MM.1S (cell line): Measurements from ENCODE around the gene FAM186B.
A peak's percentile ranks its signal among the peaks of the same experiment; 100 is the strongest.

Experiments used
- DNase-seq: peaks from one replicate; pipeline ENCODE4 v3.0.0-alpha.2; 2015
- H2AFZ ChIP-seq: fragments of 300-600 bp; sonication (generic); 2 replicates; pipeline ENCODE4 v1.6.0; 2016; ENCODE audit warnings: antibody characterized with exemption, low read length
- H3F3A ChIP-seq: fragments of 300-600 bp; sonication (generic); 2 replicates; pipeline ENCODE4 v1.6.1; 2016; ENCODE audit warnings: mild to moderate bottlenecking, antibody characterized with exemption, low read length, moderate library complexity, mixed read lengths; ENCODE audit not compliant: insufficient read depth
- H3K27ac ChIP-seq: fragments of 300-600 bp; sonication (generic); 2 replicates; pipeline ENCODE4 v1.5.1; 2016; ENCODE audit warnings: mild to moderate bottlenecking, low read length
- H3K27me3 ChIP-seq: fragments of 300-600 bp; sonication (generic); replicated peaks from 2 replicates; pipeline ENCODE4 v1.6.0; 2016; ENCODE audit warnings: low read length; ENCODE audit not compliant: insufficient read depth
- H3K36me3 ChIP-seq: fragments of 300-600 bp; sonication (generic); replicated peaks from 2 replicates; pipeline ENCODE4 v1.6.1; 2016; ENCODE audit warnings: mild to moderate bottlenecking, low read length, mixed read lengths; ENCODE audit not compliant: insufficient read depth
- H3K4me1 ChIP-seq: fragments of 300-600 bp; sonication (generic); 2 replicates; pipeline ENCODE4 v1.6.1; 2016; ENCODE audit warnings: low read length, mixed read lengths
- H3K4me2 ChIP-seq: fragments of 300-600 bp; sonication (generic); 2 replicates; pipeline ENCODE4 v1.6.0; 2016; ENCODE audit warnings: low read depth, low read length
- H3K4me3 ChIP-seq: fragments of 300-600 bp; sonication (generic); 2 replicates; pipeline ENCODE4 v1.5.1; 2016; ENCODE audit warnings: low read length, mixed read lengths
- H3K79me2 ChIP-seq: fragments of 300-600 bp; sonication (generic); 2 replicates; pipeline ENCODE4 v1.6.1; 2016; ENCODE audit warnings: mixed run types, low read length, mixed read lengths
- H3K9ac ChIP-seq: fragments of 300-600 bp; sonication (generic); 2 replicates; pipeline ENCODE4 v1.6.1; 2016; ENCODE audit warnings: low read length, mixed read lengths
- H3K9me2 ChIP-seq: fragments of 300-600 bp; sonication (generic); replicated peaks from 2 replicates; pipeline ENCODE4 v1.6.1; 2016; ENCODE audit warnings: mild to moderate bottlenecking, low read length, mixed read lengths; ENCODE audit not compliant: insufficient read depth
- H3K9me3 ChIP-seq: fragments of 300-600 bp; sonication (generic); replicated peaks from 2 replicates; pipeline ENCODE4 v1.6.1; 2016; ENCODE audit warnings: mild to moderate bottlenecking, low read length, mixed read lengths; ENCODE audit not compliant: insufficient read depth
- H4K20me1 ChIP-seq: fragments of 300-600 bp; sonication (generic); 2 replicates; pipeline ENCODE4 v1.6.1; 2016; ENCODE audit warnings: mild to moderate bottlenecking, low read length, moderate library complexity, mixed read lengths; ENCODE audit not compliant: insufficient read depth
- EZH2 ChIP-seq: fragments of 300-600 bp; sonication (generic); optimal IDR thresholded peaks from 2 replicates; pipeline ENCODE3; 2017; ENCODE audit warnings: low read depth, mild to moderate bottlenecking, antibody characterized with exemption, low read length, mixed read lengths
- EZH2phosphoT487 ChIP-seq: fragments of 300-600 bp; sonication (generic); IDR thresholded peaks from 2 replicates; pipeline ENCODE4 v1.6.1; 2018; ENCODE audit warnings: antibody characterized with exemption, low read length
- TF ChIP-seq, protein P1 (sequence below): fragments of 300-600 bp; sonication (generic); IDR thresholded peaks from 2 replicates; pipeline ENCODE4 v1.5.1; 2016; ENCODE audit warnings: antibody characterized with exemption, low read length, mixed read lengths

Gene FAM186B

DNA sequence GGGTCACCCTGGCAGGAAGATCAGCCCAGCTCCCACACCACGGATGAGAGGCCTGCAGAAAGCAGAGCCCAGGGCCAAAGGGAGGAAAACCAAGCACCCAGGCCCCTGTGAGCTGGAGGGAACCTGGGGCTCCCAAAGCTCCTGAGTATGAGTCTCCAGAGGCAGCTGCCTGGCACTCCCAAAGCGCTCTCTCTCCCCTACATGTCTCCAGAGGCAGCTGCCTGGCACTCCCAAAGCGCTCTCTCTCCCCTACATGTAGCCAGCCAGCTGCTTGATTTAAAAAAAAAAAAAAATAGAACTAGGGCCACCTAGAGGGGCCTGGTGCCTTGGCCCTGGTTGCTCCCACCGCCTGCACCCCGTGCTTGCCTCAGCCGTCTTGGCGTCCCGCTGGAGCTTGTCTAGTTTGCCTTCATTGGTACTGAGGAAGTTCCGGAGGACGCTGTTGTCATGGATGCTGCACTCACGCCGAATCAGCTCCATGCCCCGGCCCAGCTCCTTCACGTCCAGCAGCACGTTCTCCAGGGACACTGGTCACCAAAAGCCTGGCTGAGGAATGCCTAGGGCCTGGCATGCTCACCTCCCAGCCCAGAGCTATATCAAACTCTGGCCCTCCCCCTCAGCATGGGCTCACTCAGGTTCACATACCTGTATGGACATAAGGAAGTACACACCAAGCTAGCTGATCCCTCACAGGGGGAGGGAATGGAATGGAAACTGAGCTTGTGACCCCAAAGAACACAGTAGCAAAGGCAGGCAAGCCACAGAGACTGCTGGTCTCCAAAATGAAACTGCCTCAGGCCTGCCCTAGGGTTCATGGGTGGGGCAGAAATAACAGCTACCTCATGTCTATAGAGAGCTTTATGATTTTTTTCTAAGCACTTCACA is 42.6 kb upstream of the FAM186B start:
- TF ChIP-seq EZH2phosphoT487 (no peak), EZH2 (no peak)
- TF ChIP-seq, protein P1, sequence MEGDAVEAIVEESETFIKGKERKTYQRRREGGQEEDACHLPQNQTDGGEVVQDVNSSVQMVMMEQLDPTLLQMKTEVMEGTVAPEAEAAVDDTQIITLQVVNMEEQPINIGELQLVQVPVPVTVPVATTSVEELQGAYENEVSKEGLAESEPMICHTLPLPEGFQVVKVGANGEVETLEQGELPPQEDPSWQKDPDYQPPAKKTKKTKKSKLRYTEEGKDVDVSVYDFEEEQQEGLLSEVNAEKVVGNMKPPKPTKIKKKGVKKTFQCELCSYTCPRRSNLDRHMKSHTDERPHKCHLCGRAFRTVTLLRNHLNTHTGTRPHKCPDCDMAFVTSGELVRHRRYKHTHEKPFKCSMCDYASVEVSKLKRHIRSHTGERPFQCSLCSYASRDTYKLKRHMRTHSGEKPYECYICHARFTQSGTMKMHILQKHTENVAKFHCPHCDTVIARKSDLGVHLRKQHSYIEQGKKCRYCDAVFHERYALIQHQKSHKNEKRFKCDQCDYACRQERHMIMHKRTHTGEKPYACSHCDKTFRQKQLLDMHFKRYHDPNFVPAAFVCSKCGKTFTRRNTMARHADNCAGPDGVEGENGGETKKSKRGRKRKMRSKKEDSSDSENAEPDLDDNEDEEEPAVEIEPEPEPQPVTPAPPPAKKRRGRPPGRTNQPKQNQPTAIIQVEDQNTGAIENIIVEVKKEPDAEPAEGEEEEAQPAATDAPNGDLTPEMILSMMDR = no peak
- H3K27ac ChIP-seq = peak overlapping the region; percentile 18; the same call in 1 of the 2 replicates
- H3K4me1 ChIP-seq = peaks cover 19% of the 10 kb centered on the region
- no peak overlapping the region for H2AFZ ChIP-seq
- peaks cover 9% of the 10 kb centered on the region for H3F3A ChIP-seq
- peak; percentile 74 for DNase-seq
- H3K9me3 ChIP-seq = no peaks in the 10 kb centered on the region
- H3K79me2 ChIP-seq = no peaks in the 10 kb centered on the region
- no peaks in the 10 kb centered on the region for H3K27me3 ChIP-seq
- H3K36me3 ChIP-seq = no peaks in the 10 kb centered on the region
- H3K4me3 ChIP-seq = no peak overlapping the region
- H4K20me1 ChIP-seq = no peaks in the 10 kb centered on the region
- H3K9me2 ChIP-seq = no peaks in the 10 kb centered on the region
- peak overlapping the region; percentile 26; the same call in 1 of the 2 replicates for H3K4me2 ChIP-seq
- H3K9ac ChIP-seq = no peak overlapping the region

DNA sequence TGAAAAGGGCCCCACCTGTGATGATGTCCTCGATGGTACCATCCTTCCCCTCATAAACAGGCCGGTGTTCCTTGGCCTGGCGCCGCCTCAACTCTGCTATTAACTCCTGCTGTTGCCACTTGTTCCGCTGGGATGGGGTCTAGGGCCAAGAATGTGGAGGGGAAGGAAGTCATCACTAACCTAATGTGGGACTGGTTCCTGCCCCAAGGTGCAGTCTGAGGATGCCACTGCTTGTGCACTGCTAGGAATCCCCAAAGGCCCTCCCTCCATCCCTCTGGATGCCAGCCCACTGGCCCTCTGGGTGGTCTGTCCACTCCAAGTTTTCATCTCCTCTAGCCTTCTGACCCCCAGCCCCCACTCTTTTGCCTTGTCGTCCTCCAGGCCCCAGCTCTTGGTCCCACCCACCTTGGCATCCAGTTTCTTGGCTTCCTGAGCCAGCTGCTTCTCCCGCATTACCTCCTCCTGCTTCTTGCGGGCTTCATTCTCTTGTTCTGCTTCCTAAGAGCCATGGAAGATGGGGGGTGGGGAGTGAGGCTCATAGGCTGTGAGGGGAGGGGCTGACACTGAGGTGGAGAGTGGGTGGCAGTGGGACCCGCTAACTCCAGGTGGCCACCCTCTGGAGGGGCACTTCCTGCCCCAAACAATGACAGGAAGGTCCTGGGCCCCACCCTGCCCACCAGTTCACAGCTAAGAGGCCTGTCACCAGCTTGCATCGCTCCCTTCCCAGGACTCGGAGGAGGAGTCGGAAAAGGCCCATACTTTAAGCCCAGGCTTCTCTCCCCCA is 41.6 kb upstream of the FAM186B start:
- Histone ChIP-seq H3K27me3 (no peaks in the 10 kb centered on the region), H3K9ac (no peak overlapping the region), H3K36me3 (no peaks in the 10 kb centered on the region), H3F3A (peaks cover 9% of the 10 kb centered on the region), H3K4me2 (no peak overlapping the region), H3K27ac (no peak overlapping the region), H3K9me2 (no peaks in the 10 kb centered on the region), H3K4me1 (peaks cover 19% of the 10 kb centered on the region), H3K4me3 (no peak overlapping the region), H3K79me2 (no peaks in the 10 kb centered on the region), H4K20me1 (no peaks in the 10 kb centered on the region), H3K9me3 (no peaks in the 10 kb centered on the region), H2AFZ (no peak overlapping the region)
- TF ChIP-seq, protein P1 = no peak
- TF ChIP-seq EZH2phosphoT487 (no peak), EZH2 (no peak)
- no peak for DNase-seq

DNA sequence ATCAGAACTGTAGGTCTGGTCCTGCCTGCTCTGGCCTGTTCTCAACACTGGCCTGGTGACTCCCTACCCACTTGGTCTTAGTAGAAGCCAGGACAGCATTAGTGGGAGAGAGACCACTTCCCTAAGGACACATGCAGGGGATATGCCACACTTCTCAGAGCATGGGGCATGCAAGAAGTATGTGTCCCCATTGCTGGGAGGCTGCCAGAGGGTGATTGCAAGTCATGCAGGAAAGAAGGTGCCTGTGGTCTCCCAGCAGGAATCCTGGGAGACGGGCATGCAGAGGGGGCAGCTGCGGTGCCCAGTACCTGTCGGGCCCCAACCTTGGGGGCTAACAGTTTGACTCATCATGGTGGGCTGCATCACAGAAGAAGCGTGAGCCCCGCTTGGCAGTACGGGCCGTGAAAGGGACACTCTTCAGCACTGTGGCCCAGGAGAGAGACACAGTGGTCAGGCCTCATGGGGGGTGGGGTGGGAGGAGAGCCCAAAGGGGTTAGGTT is 40.9 kb upstream of the FAM186B start:
- H3K36me3 ChIP-seq = no peaks in the 10 kb centered on the region
- H4K20me1 ChIP-seq = no peaks in the 10 kb centered on the region
- H3K27ac ChIP-seq = no peak overlapping the region
- no peak overlapping the region for H2AFZ ChIP-seq
- H3K9ac ChIP-seq = no peak overlapping the region
- no peak overlapping the region for H3K4me2 ChIP-seq
- H3K4me3 ChIP-seq = no peak overlapping the region
- DNase-seq = no peak
- H3F3A ChIP-seq = peaks cover 9% of the 10 kb centered on the region
- H3K79me2 ChIP-seq = no peaks in the 10 kb centered on the region
- H3K9me2 ChIP-seq = no peaks in the 10 kb centered on the region
- peaks cover 19% of the 10 kb centered on the region for H3K4me1 ChIP-seq
- H3K27me3 ChIP-seq = no peaks in the 10 kb centered on the region
- no peaks in the 10 kb centered on the region for H3K9me3 ChIP-seq
- no peak for TF ChIP-seq EZH2
- no peak for TF ChIP-seq EZH2phosphoT487
- TF ChIP-seq, protein P1 = no peak
